ENCODE measurements around the gene MBD3L3. TPM values are rescaled to one million over a fixed set of nuclear protein-coding genes. Genes with fewer than 3 reads are reported as not detected.

Gene MBD3L3
- polyA plus RNA-seq, 3 donors = not detected

DNA sequence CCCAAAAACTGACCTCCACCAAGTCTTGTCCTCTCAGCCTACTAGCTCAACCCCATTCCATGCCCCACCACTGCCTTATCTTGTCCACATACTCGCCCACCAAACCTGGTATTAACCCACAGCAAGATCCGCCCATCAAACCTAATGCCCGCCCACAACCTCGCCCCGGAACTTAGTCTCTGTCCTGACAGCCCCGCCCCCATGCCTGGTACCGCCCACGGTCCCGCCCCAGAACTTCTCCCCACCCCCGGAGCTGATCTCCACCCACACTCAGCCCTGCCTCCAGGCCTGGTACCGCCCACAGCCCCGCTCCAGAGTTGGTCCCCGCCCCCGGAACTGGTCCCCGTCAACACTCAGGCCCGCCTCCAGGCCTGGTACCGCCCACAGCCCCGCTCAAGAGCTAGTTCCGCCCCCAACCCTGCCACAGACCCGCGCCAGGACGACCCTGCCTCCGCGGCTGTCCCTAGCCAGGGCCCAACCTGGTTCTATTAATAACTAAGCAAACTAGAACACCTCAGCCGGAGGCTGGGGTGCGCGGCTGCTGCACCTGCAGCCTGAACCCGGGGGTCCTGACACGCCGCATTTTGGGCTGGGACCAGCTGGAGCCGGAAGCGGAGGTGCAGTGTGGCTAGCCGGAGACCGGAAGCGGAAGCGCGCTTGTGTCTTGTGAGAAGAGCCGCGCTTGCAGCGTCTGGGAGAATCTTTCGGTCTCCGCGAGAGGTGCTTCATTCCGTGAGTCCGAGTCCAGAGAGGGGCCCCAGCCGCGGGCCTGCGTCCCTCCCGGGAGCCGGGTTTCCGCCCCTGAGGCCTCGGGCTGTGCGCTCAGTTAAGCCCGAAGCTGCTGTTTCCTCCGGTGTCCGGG, 10.8 kb upstream of the MBD3L3 start, which contains the start of gene ZNF557:
Gene ZNF557 (plus strand): TSS at position 662 of the 862 bp plus-strand sequence. CDS start 5,372 bp downstream, outside the sequence.
- H3K27me3 Mint-ChIP-seq (ENCODE audit: low read depth in 3 of 3) = peaks cover 0 to 2% (median 2%) of the 10 kb centered on the region in 3 donors
- Histone ChIP-seq H3K9ac (ENCODE audit: insufficient read depth, low read length, poor library complexity, severe bottlenecking) (peak within 1 kb of the TSS; percentile 93), H2AFZ (ENCODE audit: insufficient read depth, low read depth, low read length, poor library complexity, severe bottlenecking) (peak within 1 kb of the TSS; percentile 95), H3K79me2 (ENCODE audit: insufficient read depth, low read length) (peaks cover 27% of the 10 kb centered on the region), H3K4me1 (ENCODE audit: control insufficient read depth in 1 of 2, insufficient read depth in 2 of 2, low read length in 2 of 2) (peaks cover 7 to 16% of the 10 kb centered on the region in 2 donors), H3K9me3 (replicated peaks in 1 of 2; ENCODE audit: control insufficient read depth in 1 of 2, insufficient read depth in 1 of 2, low read length in 2 of 2) (peaks cover 5 to 9% of the 10 kb centered on the region in 2 donors), H3K36me3 (replicated peaks in 1 of 2; ENCODE audit: control insufficient read depth in 1 of 2, insufficient read depth in 2 of 2, low read length in 2 of 2) (peaks cover 27 to 37% of the 10 kb centered on the region in 2 donors), H3K27ac (ENCODE audit: low read depth in 1 of 2, low read length in 2 of 2) (peak within 1 kb of the TSS; percentile 90 to 95), H3K4me3 (replicated peaks in 1 of 3; ENCODE audit: low read depth in 2 of 3, low read length in 3 of 3) (peak within 1 kb of the TSS; percentile 55 to 100 (median 99)), H3K27me3 (ENCODE audit: control insufficient read depth in 2 of 2, insufficient read depth in 2 of 2, low read length in 2 of 2) (no peaks in the 10 kb centered on the region), H3K4me2 (replicated peaks; ENCODE audit: extremely low read depth, low read length, poor library complexity, severe bottlenecking) (peak within 1 kb of the TSS; percentile 93), H4K20me1 (ENCODE audit: insufficient read depth, low read length) (no peaks in the 10 kb centered on the region)
- WGBS (ENCODE audit: insufficient coverage) = 0% methylated on average over 54 of the region's 56 CpGs
- H3K9me3 Mint-ChIP-seq = peaks cover 2 to 17% (median 15%) of the 10 kb centered on the region in 7 donors
- DNase-seq = peak; percentile 97 to 99 (median 97)
- H3K4me1 Mint-ChIP-seq = peaks cover 11% of the 10 kb centered on the region
- intact Hi-C loops (cut with micrococcal nuclease) = no loop called here
- peak within 1 kb of the TSS; percentile 93 to 97 for H3K4me3 Mint-ChIP-seq
- H3K27ac Mint-ChIP-seq = peak within 1 kb of the TSS; percentile 91 to 96 (median 94)
- TF ChIP-seq, protein P1, sequence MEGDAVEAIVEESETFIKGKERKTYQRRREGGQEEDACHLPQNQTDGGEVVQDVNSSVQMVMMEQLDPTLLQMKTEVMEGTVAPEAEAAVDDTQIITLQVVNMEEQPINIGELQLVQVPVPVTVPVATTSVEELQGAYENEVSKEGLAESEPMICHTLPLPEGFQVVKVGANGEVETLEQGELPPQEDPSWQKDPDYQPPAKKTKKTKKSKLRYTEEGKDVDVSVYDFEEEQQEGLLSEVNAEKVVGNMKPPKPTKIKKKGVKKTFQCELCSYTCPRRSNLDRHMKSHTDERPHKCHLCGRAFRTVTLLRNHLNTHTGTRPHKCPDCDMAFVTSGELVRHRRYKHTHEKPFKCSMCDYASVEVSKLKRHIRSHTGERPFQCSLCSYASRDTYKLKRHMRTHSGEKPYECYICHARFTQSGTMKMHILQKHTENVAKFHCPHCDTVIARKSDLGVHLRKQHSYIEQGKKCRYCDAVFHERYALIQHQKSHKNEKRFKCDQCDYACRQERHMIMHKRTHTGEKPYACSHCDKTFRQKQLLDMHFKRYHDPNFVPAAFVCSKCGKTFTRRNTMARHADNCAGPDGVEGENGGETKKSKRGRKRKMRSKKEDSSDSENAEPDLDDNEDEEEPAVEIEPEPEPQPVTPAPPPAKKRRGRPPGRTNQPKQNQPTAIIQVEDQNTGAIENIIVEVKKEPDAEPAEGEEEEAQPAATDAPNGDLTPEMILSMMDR (IDR thresholded peaks at IDR 0.05) = no peak
- H3K36me3 Mint-ChIP-seq = peaks cover 23 to 38% of the 10 kb centered on the region in 2 donors

DNA sequence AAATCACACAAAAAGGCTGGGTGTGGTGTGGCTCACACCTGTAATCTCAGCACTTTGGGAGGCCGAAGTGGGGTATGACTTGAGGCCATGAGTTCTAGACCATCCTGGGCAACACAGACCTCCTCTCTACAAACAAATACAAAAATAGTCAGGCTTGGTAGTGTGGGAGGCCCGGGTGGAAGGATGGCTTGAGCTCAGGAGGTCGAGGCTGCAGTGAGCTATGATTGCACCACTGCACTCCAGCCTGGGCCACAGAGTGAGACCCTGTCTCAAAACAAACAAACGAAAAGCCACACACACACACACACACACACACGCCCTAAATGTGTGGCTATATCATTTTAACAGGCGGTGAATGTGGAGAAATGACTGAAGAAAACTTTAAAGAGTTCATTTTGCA, 10.1 kb upstream of the MBD3L3 start:
- H3K4me3 Mint-ChIP-seq = peak overlapping the region in 1 of 2 donors; percentile 97
- Histone ChIP-seq H3K36me3 (replicated peaks in 1 of 2; ENCODE audit: control insufficient read depth in 1 of 2, insufficient read depth in 2 of 2, low read length in 2 of 2) (peaks cover 22 to 30% of the 10 kb centered on the region in 2 donors), H3K4me3 (replicated peaks in 1 of 3; ENCODE audit: low read depth in 2 of 3, low read length in 3 of 3) (peak overlapping the region in 1 of 3 experiments; percentile 99), H2AFZ (ENCODE audit: insufficient read depth, low read depth, low read length, poor library complexity, severe bottlenecking) (peak overlapping the region; percentile 38), H4K20me1 (ENCODE audit: insufficient read depth, low read length) (no peaks in the 10 kb centered on the region), H3K4me2 (replicated peaks; ENCODE audit: extremely low read depth, low read length, poor library complexity, severe bottlenecking) (peak overlapping the region; percentile 93), H3K9me3 (replicated peaks in 1 of 2; ENCODE audit: control insufficient read depth in 1 of 2, insufficient read depth in 1 of 2, low read length in 2 of 2) (peaks cover 3 to 5% of the 10 kb centered on the region in 2 donors), H3K27me3 (ENCODE audit: control insufficient read depth in 2 of 2, insufficient read depth in 2 of 2, low read length in 2 of 2) (no peaks in the 10 kb centered on the region), H3K79me2 (ENCODE audit: insufficient read depth, low read length) (peaks cover 27% of the 10 kb centered on the region), H3K4me1 (ENCODE audit: control insufficient read depth in 1 of 2, insufficient read depth in 2 of 2, low read length in 2 of 2) (peaks cover 7 to 16% of the 10 kb centered on the region in 2 donors), H3K27ac (ENCODE audit: low read depth in 1 of 2, low read length in 2 of 2) (no peak overlapping the region), H3K9ac (ENCODE audit: insufficient read depth, low read length, poor library complexity, severe bottlenecking) (no peak overlapping the region)
- peaks cover 3 to 4% (median 3%) of the 10 kb centered on the region in 3 donors for H3K27me3 Mint-ChIP-seq (ENCODE audit: low read depth in 3 of 3)
- TF ChIP-seq, protein P1 (IDR thresholded peaks at IDR 0.05) = no peak
- DNase-seq = no peak
- H3K9me3 Mint-ChIP-seq = peaks cover 0 to 12% (median 9%) of the 10 kb centered on the region in 7 donors
- intact Hi-C loops (cut with micrococcal nuclease) = no loop called here
- H3K27ac Mint-ChIP-seq = peak overlapping the region in 5 of 7 donors; percentile 67 to 96 (median 94)
- H3K4me1 Mint-ChIP-seq = peaks cover 11% of the 10 kb centered on the region
- no CpG with 5 or more reads among the region's 6 CpGs for WGBS (ENCODE audit: insufficient coverage)
- peaks cover 17 to 31% of the 10 kb centered on the region in 2 donors for H3K36me3 Mint-ChIP-seq
